Stimulated activated CD4-positive, alpha-beta T cell treated with anti-CD3 and anti-CD28 coated beads, Interleukin-12 subunit alpha, Interleukin-12 subunit beta, amount 100 ng/mL, for 48 hours (primary cell): ENCODE measurements around the gene ALPL.
"Not testable (repeated sequence)": the region's sequence is repeated elsewhere in the genome, so short reads cannot be mapped to it uniquely, and the experiment has no call there.

Experiments
- DNase-seq, 3 donors: peaks; one replicate each; pipeline ENCODE4 v3.0.0-alpha.2; 2020; ENCODE audit warnings: low read depth in 2 of 3, low spot score in 1 of 3

ALPL gene

DNA sequence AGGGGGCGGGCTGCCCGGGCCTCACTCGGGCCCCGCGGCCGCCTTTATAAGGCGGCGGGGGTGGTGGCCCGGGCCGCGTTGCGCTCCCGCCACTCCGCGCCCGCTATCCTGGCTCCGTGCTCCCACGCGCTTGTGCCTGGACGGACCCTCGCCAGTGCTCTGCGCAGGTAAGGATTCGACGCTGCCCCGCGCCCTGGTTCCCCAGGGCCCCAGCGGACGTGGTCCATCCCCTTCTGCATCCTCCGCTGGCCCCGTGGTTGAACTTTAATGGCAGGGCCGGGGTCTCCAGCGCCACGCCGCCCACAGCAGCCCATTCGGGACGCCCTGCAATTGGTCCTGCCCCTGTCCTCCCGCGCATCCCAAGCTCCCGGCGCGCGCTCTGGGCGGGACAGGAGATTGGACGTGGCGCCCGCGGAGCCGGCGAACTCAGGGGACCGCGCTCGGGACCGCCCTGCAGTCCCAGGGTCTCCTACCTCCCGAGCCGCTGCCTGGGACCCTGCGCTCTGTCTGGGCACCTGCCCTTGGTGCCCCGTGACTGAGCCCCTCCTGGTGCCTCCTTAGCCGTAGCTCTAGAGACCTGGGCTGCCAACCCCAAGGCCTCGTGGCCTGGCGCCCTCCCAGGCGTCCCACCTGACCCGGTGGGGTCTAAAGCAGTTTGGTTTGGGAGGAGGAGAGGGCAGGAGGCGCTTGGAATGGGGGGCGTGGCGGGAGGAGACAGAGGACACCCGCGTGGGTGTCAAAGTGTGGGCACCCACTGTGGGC lies at the start of gene ALPL:
ALPL (plus strand) TSS at position 73 of the 762 bp plus-strand sequence. CDS start 44,659 bp downstream, outside the sequence.
- no peak for DNase-seq

DNA sequence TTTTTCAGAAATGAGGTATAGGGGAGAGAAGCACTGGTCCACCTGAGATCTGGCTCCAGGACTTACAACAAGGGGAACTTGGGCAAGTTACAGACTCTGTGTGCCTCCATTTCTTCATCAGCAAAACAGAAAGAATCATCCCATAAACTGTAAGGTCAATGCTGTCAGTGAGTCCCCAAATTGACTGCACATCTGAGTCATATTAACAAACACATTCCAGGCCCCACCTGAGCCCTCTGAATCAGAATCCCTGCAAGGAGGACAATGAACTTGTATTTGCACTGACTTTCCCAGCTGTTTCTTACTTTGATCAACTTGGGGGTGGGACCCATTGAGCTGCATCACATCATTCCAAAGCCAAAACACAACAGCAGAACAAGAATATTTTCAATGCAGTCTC lies 44.1 kb upstream of the ALPL start:
- DNase-seq, result not testable (repeated sequence)

DNA sequence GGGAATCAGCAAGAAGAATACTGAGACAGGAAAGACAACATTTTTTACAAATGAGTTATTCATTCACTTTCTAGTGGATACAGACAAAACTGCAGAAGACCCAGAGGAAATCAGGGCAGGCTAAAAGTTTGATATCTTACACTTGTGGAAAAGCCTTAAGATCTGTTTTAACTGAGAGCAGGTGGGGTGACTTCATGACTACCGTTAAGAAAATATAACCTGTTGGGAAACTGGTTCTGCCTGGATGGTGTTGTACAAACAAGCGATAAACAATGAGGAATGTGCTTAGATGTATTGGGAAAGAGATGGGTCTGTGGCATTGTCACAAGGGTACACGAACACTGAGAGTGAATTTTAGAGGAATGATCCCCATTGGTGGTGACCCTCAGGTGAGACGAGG lies 41.3 kb upstream of the ALPL start:
- not testable (repeated sequence) for DNase-seq

DNA sequence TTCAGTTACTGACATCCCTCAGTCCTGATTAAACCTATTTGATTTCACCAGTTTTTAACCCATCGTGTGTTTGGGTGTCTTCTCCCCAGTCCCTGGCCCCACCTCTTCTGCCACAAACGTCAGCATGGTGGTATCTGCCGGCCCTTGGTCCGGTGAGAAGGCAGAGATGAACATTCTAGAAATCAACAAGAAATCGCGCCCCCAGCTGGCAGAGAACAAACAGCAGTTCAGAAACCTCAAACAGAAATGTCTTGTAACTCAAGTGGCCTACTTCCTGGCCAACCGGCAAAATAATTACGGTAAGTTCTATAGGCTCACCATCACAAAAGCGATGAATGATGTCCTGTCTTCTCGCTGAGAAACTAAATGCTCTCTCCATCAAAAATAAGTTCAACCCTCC lies 40.6 kb upstream of the ALPL start:
- DNase-seq, result peak; percentile 9 to 14 (median 9)

DNA sequence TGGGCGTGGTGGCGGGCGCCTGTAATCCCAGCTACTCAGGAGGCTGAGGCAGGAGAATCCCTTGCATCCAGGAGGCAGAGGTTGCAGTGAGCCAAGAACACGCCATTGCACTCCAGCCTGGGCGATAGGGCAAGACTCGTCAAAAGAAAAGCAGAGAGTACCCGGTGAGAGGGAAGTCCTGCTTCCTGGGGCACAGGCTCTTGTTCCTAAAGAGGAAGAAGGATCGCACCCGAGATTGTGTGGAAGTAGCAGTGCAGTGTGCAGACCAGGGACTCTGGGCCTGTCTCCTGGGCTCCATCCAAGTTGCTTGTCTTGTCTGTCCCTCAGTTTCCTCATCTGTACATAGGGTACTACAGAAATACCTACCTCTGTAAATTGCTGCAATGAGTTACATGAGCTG lies 39.6 kb upstream of the ALPL start:
- no peak for DNase-seq

DNA sequence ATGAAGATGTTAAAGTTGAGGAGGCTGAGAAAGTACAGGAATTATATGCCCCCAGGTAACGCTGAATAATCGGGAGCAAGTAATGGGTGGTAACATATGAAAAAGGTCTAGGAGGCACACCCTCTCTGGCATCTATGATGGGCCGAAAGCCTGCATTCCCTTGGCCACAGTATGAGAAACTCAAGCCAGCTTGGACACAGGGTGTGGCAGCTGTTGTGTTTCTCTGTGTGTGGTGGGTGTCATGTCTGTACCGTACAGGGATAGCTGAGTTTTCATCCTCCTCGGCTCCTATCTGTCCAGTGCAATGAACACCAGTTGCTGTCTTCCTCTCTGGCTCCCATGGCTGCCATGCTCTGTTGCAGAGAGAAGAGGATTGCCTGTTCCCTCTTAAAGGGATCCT lies 36.4 kb upstream of the ALPL start:
- DNase-seq, result no peak

DNA sequence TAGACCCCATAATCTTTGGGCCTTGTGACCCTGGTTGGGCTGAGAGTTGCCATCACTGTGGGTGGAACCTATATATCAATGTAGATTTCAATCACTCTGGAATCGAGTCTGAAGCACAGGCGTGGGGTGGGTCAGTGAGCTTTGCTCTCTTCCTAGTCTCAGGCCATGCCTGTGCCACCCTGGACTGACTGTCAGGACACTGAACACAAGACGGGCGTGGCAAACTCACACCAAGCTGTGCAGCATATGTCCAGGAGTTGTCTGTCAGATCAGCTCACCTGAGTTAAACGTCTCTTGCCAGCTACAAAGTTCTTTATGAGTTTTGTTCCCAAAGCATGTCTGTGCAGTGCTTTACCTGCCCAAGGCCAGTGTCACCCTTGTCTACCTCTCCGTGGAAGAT lies 30.9 kb upstream of the ALPL start:
- DNase-seq, result no peak

DNA sequence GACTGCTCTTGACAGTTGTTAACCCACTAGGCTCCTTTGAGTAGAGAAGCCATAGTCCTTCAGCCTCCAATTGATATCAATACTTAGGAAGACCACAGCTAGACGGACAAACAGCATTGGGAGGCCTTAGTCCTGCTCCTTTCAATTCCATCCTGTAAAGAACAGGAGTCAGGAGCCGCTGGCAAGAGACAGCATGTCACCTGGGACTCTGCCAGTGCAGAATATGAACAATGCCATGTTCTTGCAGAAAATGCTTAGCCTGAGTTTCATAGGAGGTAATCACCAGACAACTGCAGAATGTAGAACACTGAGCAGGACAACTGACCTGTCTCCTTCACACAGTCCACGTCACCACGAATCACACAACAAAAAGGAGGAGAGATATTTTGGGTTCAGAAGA lies 25.3 kb upstream of the ALPL start:
- not testable (repeated sequence) for DNase-seq

DNA sequence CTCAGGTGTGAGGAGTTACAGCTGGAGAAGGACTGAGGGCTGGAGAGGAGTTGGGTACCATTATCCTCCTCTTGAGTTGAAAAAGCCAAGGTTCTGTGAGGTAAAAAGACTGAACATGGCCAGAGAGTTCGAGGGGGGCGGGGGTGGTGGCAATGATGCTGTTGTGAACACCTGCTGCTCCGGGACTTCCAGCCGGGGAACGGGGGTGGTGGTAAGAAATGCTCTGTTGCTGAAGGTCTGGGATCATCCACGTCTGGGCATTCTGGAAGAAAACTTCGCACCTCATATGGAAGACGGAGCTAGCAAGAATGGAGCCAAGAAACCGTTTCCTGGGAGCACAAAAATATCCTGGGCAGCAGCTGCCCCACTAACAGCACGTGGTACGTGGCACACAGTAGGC lies 20.1 kb upstream of the ALPL start:
- DNase-seq, result no peak

DNA sequence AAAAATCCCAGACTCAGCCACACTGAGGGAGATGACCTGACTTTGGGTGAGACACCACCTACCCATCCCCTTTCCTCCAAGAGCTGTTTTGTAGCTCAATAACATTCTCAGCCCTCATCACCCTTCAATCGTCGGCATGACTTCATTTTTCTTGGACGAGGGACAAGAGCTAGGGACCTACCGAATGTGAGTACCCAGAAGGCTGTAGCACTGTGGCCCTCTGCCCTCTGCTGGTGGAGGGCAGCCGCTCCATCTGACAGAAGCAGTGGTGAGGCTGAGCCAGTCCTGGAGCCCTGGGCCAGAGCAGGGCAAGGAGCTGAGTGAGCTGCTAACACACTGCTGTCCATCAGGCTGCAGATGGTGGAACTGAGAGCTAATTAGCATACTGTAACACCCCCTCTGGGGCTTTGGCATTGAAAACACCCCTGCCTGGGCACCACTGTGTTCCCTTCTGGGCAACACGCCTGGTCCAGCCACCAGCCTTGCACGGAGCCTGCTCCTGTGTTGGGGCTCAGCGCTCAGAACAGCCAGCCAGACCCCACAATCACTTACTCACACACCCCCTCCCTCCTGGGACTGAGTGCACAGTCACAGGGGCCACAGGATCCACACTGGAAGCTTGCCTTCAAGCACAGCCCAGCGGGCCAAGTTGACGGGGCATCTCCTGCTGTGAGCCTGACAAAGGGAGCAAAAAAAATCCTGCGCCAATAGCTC lies 18.3 kb upstream of the ALPL start:
- peak; percentile 10 to 19 (median 13) for DNase-seq

DNA sequence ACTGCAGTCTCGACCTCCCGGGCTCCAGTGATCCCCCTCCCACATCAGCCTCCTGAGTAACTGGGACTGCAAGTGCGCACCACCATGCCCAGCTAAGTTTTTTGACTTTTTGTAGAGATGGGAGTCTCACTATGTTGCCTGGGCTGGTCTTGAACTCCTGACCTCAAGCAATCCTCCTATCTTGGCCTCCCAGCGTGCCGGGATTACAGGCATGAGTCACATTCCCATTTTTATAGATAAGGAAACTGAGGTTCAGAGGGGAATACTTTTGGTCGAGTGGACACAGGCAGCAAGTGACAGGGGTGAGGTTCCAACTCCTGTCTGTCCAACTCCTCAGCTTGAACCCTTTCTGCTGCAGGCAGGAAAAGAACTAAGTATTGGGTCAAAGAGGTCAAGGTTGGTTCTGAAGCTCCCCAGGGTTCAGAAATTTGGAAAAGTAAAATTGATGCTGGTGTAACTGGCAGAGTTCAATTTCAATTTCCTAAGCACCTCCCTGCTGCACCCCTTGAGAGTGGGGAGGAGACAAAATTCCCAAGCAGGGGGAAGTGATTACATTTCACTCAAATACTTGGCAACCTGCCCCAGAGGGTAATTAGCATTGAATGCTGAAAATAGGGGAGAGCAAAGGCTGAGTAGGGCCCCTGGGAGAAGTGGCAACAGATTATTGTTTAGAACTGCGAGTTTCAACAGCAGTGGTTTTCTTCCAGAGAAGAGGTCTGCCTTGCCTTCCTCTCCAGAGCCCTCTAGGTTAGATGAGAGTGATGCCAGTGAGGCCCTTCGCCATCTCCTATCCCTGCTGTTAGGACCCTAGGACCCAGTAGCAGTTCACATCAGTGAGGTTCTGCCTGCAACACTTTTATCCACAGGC lies 17.5 kb upstream of the ALPL start:
- DNase-seq, result no peak

DNA sequence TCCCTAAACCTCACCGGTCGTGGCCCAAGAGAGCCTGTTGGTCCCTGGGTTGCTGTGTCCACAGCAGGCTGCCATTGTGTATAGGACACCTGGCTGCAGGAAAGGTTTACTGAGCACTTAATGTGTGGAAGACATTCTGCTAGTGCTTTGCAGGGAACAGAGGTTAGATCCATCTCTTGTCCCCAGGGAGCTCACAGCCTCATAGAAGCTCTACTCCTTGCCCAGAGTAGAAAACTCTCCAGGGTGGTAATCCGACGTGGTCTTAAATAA lies 16.9 kb upstream of the ALPL start:
- no peak for DNase-seq

DNA sequence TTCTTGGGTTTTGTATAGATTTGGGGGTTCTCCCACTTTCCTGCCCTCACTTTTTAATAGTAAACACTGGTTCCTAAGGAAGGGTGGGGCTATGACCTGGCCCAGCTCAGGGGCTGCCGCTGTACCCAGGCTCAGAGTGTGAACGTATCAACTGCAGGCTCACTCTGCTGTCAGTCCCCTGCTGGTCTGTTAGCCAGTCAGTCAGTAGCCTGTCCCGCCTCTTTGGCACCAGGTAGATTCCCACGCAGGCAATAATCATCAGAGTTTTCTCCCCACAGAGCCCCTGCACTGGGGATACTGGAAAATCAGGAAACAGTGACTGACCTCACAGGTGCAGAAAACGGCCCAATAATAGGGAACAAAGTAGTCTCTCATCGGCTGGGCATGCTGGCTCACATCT lies 15.0 kb upstream of the ALPL start:
- DNase-seq, result no peak

DNA sequence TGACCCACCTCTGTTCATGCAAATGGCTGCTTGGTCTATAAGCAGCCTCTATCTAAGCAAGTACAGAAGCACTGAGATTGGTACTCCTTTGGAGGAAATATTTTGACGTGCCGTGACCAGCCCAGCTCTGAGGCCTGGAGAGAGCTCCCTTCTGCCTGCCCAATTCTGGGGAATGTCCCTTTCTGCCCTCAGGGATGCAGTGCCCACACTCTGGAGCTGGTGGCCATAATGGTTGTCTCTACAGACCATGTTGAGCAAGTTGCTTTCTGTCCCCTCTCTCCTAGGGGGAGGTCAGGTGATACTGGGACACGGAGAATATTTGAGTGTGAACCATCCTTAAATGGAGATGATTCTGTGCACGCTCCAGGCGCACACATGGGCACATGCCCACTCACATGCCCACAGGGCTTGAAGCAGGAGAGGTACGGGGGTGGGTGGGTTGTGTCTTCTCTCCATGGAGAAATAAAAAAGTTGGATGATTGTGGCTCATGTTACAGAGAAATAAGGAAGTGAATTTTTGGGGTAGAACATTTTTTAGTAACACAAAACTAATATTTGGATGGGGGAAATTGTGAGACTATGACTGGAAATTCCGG lies 13.9 kb upstream of the ALPL start:
- DNase-seq, result no peak

DNA sequence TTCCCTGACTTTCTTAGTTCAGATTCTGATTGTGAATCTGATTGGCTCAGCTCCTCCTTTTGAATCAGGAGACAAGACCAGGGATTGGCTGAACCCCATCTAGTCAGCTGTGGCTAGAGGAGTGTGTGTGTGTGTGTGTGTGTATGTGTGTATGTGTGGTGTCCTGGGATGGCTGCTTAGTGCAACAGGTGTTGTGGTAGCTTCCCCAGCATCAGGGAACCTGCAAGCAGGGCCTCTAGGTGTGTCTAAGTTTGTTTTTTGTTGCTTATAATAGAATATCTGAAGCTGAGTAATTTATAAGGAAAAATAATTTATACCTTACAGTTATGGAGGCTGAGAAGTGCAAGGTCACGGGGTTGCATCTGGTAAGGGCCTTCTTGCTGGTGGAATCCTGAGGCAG lies 13.2 kb upstream of the ALPL start:
- DNase-seq, result no peak

DNA sequence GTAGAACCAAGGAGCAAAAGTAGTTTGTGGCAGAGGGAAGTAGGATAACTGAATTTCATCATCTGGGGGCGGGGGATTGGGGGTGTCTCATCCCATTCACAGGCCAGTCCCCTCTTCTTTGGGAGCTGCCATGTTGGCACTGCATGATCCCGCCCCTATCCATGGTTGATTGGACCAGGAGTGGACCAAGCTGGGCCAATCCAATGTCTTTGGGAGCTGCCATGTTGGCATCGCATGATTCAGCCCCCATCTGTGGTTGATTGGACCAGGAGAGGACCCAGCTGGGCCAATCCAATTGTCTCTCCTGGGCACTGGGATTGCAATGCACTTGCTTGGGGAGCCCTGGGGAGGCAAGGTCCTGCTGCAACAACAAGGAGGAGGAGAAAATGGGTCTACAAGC lies 12.3 kb upstream of the ALPL start:
- DNase-seq, result no peak

DNA sequence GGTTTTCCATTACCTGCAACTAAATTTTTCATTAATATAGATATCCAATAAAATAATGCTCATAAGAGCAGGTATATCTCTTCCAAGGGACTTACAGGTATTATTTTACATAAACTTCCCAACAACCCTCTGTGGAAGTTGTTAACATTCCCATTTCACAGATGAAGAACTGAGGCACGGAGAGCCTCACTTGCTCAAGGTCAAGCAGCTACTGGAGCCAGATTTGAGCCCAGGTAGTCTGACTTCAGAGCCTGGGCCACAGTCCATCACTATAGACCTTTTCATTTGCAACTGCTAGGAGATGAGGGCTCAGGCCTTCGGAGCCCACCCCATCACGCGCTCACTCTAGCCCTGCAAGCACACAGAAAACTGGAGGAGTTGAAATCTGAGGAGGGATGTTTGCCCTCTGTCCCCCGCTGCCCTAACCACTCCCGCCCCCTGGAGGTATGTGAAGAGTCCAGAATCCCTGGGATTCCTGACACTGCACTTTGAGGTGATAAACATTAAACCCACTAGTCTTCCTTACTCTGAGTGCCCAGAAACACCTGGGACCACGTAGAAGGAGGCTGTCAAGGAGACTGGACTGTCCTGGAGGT lies 11.7 kb upstream of the ALPL start:
- DNase-seq, result no peak

DNA sequence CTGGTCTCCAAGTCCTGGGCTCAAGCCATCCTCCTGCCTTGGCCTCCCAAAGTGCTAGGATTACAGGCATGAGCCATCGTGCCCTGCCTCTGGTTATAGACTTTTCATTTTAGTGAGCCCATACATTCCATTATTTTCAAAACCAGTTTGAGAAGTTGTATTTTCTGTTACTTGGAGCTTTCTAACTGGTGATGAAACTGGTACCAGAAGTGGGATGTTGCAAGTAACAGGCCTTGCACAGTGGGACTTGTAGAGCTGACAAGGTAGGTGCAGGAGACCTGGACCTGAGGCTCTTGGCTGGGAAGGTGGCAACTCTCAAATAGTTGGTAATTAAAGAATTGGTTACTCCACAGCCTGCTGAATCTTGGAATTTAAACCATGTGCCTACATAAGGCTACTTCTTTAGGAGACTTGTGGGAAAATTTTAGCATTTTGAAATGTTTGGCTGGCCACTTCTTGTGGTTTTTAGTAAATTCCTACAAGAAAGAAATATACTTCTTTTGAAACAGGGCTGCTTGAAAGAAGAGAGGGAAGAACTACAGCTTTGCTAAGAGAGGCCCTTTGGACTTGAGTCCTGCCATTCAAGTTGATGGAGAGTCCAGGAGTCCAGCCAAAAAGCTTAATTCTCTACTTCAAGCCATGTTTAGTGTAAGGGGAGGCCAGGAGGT lies 9.8 kb upstream of the ALPL start:
- no peak for DNase-seq

DNA sequence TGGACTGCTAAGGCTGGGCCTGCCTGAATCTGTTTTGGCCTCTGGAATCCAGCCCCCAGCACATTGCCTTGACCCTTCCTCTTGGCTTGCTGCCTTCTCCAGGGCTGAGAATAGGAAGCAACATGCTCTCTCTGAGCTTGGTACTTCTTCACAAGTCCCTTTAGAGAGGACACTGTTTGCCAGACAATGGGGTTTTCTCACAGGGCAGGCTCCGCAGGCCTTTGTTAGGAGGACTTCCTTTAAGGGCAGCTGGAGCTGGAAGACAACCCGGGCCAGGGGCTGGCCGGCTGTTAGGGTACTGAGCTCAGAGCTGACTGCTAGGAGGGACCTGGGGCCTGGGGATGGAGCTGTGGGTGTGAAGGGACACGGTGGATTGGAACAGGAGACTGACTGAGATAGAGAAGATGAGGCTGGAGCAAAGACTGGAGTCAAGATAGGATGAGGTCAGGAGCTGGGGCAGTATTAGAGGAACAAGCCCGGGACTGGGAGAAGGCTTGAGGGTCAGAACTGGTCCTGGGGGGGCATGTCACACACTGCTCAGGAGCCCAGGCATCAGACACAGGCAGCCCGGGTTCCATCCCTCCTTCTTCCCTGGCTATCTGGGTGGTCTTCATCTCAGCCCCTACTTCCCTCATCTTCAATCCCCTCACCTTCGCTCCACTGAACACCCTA lies 5.4 kb upstream of the ALPL start:
- DNase-seq, result no peak

DNA sequence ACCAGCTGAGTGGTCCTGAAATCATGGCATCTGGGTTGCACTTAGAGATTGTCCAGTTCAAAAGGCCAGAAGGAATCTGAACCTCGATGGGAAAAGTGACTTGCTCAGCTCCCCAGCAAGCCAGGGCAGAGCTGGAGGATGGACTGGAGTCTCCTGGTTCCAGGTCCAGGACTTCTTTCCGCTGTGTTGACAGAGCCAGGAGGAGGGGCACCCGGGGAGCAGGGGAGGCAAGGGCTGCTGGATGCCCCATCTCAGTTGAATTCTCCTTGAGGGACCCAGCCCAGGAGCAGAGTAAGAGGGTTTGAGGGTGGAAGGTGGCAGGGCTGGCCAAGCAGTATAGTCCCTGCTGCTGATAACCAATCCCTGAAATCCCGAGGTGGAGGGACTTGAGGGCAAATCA lies 2.4 kb upstream of the ALPL start:
- no peak for DNase-seq
